SU-DHL-6 (cell line): Measurements from ENCODE around the gene PRKAR2B.

Source experiments
- EZH2phosphoT487 ChIP-seq: fragments of 200-600 bp; sonication (generic), shearing (Covaris generic); conservative IDR thresholded peaks from 2 replicates; pipeline ENCODE4 v1.6.1; 2018; ENCODE audit warnings: mild to moderate bottlenecking, antibody characterized with exemption, low read length, moderate library complexity, mixed read lengths
- TF ChIP-seq, protein P1 (sequence below): fragments of 200-600 bp; sonication (generic); IDR thresholded peaks from one replicate; pipeline ENCODE4 v1.5.1; 2017; ENCODE audit warnings: antibody characterized with exemption, mild to moderate bottlenecking, low read length, moderate library complexity; ENCODE audit not compliant: insufficient read depth, poor library complexity, severe bottlenecking

DNA sequence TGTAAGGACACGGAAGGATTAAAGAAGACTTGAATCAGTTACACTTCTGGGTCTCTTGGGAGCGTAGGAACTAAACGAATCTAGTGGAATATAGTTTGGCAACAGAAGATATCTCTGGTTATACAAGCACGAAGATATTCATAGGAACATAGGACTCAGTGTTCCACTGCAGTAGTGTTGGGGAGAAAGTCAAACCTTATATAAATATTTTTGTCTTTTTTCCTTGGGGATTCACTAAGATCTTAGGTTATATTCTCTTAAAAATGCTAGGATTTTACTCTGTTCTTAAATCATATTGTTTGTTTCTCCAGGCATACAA is 21.4 kb downstream of the PRKAR2B start:
- TF ChIP-seq, protein P1, sequence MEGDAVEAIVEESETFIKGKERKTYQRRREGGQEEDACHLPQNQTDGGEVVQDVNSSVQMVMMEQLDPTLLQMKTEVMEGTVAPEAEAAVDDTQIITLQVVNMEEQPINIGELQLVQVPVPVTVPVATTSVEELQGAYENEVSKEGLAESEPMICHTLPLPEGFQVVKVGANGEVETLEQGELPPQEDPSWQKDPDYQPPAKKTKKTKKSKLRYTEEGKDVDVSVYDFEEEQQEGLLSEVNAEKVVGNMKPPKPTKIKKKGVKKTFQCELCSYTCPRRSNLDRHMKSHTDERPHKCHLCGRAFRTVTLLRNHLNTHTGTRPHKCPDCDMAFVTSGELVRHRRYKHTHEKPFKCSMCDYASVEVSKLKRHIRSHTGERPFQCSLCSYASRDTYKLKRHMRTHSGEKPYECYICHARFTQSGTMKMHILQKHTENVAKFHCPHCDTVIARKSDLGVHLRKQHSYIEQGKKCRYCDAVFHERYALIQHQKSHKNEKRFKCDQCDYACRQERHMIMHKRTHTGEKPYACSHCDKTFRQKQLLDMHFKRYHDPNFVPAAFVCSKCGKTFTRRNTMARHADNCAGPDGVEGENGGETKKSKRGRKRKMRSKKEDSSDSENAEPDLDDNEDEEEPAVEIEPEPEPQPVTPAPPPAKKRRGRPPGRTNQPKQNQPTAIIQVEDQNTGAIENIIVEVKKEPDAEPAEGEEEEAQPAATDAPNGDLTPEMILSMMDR, result no peak
- no peak for TF ChIP-seq EZH2phosphoT487
